ENCODE data around the gene AKAP17A. TPM values are rescaled to one million over a fixed set of nuclear protein-coding genes. Genes with fewer than 3 reads are reported as not detected.
A peak's percentile ranks its signal among the peaks of the same experiment; 100 is the strongest.

Gene AKAP17A, protein sequence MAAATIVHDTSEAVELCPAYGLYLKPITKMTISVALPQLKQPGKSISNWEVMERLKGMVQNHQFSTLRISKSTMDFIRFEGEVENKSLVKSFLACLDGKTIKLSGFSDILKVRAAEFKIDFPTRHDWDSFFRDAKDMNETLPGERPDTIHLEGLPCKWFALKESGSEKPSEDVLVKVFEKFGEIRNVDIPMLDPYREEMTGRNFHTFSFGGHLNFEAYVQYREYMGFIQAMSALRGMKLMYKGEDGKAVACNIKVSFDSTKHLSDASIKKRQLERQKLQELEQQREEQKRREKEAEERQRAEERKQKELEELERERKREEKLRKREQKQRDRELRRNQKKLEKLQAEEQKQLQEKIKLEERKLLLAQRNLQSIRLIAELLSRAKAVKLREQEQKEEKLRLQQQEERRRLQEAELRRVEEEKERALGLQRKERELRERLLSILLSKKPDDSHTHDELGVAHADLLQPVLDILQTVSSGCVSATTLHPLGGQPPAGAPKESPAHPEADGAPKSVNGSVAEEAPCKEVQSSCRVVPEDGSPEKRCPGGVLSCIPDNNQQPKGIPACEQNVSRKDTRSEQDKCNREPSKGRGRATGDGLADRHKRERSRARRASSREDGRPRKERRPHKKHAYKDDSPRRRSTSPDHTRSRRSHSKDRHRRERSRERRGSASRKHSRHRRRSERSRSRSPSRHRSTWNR
- 39.8 TPM for total RNA-seq
- long read RNA-seq, transcript AKAP17A-201 (5 exons, 3,204 nt) = minor isoform, 52 of 183 reads
- long read RNA-seq, transcript AKAP17A-203 (6 exons, 3,232 nt) = minor isoform, 20 of 183 reads
- long read RNA-seq, transcript AKAP17A-202 (4 exons, 2,187 nt) = major isoform, 64 of 183 reads
- long read RNA-seq, partial matches to known transcripts = 45 of 183 reads
- long read RNA-seq, other reads (novel, unspliced or antisense) = 2 of 183 reads

DNA sequence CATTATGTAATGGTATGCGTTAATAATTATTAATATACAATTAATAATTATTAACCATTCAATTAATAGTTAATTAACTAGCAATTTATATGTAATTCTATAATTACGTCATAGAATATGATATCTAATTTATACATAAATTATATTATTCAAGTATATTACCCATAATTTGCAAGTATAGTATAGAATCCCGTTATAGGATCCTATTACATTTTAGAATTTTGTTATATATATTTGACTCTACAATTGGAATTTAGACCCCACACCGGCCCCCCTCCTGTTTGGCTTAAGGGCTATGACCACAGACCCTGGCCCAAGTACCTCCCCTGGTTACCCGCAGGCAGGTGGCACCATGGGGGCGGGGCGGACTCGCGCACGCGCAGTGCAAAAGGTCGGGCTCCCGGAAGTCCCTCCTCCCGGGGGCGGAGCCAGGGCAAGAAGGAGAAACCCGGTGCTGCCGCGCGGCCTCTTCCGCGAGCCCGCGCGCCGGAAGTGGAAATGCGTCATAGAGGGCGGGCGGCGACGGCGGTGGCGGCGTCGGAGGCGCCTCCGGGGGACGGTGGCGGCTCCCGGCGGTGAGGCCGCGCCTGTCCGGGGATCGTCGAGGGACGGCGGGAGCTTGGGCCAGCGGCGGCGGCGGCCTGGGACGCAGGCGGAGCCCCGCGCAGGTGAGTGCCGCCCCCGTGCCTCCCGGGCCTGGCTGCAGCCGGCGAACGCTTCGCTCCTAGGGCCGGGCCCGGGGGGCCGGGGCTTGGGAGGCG, at the start of gene AKAP17A:
AKAP17A (plus strand) TSS at position 503 of the 761 bp plus-strand sequence. CDS start 1,859 bp downstream, outside the sequence.
- TF ChIP-seq, protein P1, sequence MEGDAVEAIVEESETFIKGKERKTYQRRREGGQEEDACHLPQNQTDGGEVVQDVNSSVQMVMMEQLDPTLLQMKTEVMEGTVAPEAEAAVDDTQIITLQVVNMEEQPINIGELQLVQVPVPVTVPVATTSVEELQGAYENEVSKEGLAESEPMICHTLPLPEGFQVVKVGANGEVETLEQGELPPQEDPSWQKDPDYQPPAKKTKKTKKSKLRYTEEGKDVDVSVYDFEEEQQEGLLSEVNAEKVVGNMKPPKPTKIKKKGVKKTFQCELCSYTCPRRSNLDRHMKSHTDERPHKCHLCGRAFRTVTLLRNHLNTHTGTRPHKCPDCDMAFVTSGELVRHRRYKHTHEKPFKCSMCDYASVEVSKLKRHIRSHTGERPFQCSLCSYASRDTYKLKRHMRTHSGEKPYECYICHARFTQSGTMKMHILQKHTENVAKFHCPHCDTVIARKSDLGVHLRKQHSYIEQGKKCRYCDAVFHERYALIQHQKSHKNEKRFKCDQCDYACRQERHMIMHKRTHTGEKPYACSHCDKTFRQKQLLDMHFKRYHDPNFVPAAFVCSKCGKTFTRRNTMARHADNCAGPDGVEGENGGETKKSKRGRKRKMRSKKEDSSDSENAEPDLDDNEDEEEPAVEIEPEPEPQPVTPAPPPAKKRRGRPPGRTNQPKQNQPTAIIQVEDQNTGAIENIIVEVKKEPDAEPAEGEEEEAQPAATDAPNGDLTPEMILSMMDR (IDR thresholded peaks at IDR 0.05) = peak; percentile 11
- Histone ChIP-seq H3K4me1 (peaks cover 18% of the 10 kb centered on the region), H3K27me3 (ENCODE audit: low read depth) (no peaks in the 10 kb centered on the region), H3K27ac (peak within 1 kb of the TSS; percentile 87), H3K36me3 (peaks cover 32% of the 10 kb centered on the region), H3K4me3 (peak within 1 kb of the TSS; percentile 74), H3K9me3 (no peaks in the 10 kb centered on the region)
- DNase-seq (peak; percentile 95), ATAC-seq (peak; percentile 96 to 98)
- intact Hi-C loops (cut with DNase I) = no loop called here

DNA sequence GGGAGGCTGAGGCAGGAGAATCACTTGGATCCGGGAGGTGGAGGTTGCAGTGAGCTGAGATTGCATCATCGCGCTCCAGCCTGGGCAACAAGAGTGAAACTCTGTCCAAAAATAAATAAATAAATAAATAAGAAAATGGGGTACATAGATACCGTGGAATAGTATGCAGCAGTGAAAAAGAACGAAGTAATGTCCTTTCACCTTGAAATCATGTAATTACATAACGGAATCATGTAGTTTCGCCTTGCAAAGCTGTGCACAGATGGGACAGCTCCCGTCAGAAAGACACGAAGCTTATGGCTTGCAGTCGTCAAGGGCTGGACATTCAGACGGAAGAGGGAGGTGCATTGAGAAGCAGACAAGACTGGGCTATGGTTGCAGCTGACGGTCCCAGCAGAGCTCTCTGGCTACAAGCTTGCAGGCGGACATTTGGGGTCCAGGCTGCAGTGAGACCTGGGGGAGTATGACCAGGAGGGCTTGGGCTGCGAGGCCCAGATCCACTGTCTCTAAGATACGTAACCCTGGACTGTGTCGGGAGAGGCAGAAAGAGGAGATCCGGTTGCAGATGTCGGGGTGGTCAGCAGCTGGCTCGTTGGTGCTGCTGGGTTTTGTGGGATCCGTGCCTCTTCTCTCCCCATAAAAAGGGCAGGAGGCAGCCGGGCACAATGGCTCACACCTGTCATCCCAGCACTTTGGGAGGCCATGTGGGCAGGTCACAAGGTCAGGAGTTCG, 48.2 kb upstream of the AKAP17A start:
- TF ChIP-seq, protein P1 (IDR thresholded peaks at IDR 0.05) = no peak
- DNase-seq (no peak), ATAC-seq (no peak)
- intact Hi-C loops (cut with DNase I) = no loop called here
- Histone ChIP-seq H3K27ac (no peak overlapping the region), H3K4me3 (no peak overlapping the region), H3K4me1 (no peaks in the 10 kb centered on the region), H3K9me3 (no peaks in the 10 kb centered on the region), H3K27me3 (ENCODE audit: low read depth) (no peaks in the 10 kb centered on the region), H3K36me3 (no peaks in the 10 kb centered on the region)

DNA sequence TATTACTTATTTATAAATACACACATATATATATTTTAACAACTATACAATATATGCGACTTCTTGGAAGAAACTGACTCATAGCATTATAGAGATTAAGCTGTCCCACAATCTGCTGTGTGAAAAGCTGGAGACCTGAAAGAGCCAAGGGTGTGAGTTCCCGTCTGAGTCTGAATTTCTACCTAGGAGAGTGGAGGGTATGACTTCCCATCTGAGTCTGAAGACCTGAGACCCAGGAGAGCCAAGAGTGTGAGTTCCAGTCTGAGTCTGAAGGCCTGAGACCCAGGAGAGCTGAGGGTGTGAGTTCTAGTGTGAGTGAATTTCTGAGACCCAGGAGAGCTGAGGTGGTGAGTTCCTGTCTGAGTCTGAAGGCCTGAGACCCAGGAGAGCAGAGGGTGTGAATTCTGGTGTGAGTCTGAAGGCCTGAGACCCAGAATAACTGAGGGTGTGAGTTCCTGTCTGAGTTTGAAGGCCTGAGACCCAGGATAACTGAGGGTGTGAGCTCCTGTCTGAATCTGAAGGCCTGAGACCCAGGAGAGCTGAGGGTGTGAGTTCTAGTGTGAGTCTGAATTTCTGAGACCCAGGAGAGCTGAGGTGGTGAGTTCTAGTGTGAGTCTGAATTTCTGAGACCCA, 45.5 kb upstream of the AKAP17A start:
- DNase-seq = no peak
- TF ChIP-seq, protein P1 (IDR thresholded peaks at IDR 0.05) = no peak
- Histone ChIP-seq H3K4me1 (no peaks in the 10 kb centered on the region), H3K9me3 (no peaks in the 10 kb centered on the region), H3K4me3 (no peak overlapping the region), H3K36me3 (no peaks in the 10 kb centered on the region), H3K27me3 (ENCODE audit: low read depth) (no peaks in the 10 kb centered on the region), H3K27ac (no peak overlapping the region)
- no peak for ATAC-seq
- intact Hi-C loops (cut with DNase I) = no loop called here

DNA sequence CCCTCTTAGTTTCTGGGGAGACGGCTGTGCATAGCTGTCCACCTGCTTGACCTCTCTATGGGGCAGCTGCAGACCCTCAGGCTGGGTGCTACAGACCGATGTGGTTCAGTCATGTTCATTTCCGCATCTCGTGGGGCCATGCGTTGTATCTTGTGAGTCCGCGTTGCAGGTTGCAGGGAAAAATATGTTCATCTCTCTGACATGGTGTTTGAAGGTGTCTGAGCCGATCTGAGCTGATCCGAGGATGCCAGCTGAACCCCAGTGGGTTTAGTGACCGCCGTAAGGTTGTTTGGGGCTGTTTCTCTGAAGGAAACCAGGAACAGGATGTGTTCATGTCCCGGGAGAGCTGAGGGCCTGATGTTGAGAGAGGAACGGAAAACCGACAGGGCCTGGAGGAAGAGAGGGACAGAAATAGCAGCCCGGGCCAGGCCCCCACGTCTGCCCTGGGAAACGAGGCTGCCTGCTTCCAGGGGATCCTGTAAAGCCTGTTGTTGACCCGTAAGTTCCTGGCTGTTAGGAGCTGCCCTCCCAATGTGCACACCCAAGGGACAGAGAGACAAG, 44.6 kb upstream of the AKAP17A start:
- DNase-seq = no peak
- Histone ChIP-seq H3K27ac (no peak overlapping the region), H3K4me3 (no peak overlapping the region), H3K27me3 (ENCODE audit: low read depth) (no peaks in the 10 kb centered on the region), H3K36me3 (no peaks in the 10 kb centered on the region), H3K9me3 (no peaks in the 10 kb centered on the region), H3K4me1 (no peaks in the 10 kb centered on the region)
- intact Hi-C loops (cut with DNase I) = no loop called here
- no peak for ATAC-seq
- TF ChIP-seq, protein P1 (IDR thresholded peaks at IDR 0.05) = no peak
